ENCODE data around the gene C2CD2L. TPM values are rescaled to one million over a fixed set of nuclear protein-coding genes. Genes with fewer than 3 reads are reported as not detected.

Gene C2CD2L
- total RNA-seq, 1 experiment from 2014 or later = 16.8 TPM

- TF ChIP-seq CTCF (conservative IDR thresholded peaks at IDR 0.05; ENCODE audit: low read depth, low read length) = peak; percentile 38; the same call in 1 of the 2 replicates
- TF ChIP-seq EZH2 (IDR thresholded peaks at IDR 0.05; ENCODE audit: low read length, unreplicated experiment) = no peak
Observed at GRCh38 chr11:119153049-119153818, 46.1 kb downstream of the C2CD2L start.

DNA sequence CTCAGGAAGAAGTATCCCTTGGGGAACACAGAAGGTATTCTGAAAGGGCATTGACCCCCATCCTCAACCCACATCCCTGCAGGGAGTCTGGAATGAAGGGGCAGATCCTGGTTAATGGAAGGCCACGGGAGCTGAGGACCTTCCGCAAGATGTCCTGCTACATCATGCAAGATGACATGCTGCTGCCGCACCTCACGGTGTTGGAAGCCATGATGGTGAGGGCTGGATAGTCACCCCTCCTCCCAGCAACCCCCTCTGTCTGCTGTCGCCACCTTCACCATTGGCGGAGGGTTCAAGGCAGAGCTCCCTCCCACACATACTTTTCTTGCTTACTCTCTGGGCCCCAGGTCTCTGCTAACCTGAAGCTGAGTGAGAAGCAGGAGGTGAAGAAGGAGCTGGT, 47.0 kb downstream of the C2CD2L start:
- TF ChIP-seq EZH2phosphoT487 (IDR thresholded peaks at IDR 0.05; ENCODE audit: borderline replicate concordance, low read length) = no peak
- no peak for TF ChIP-seq EZH2 (IDR thresholded peaks at IDR 0.05; ENCODE audit: low read length, unreplicated experiment)
- no peak for TF ChIP-seq CTCF (conservative IDR thresholded peaks at IDR 0.05; ENCODE audit: low read depth, low read length)
- Histone ChIP-seq H4K20me1 (ENCODE audit: low read length) (no peaks in the 10 kb centered on the region), H3K4me2 (ENCODE audit: low read length) (no peak overlapping the region), H3K9ac (ENCODE audit: low read length) (no peak overlapping the region), H3K79me2 (ENCODE audit: low read length) (no peaks in the 10 kb centered on the region), H3K36me3 (ENCODE audit: low read depth, low read length) (no peaks in the 10 kb centered on the region), H3K27me3 (ENCODE audit: low read length) (no peaks in the 10 kb centered on the region), H3F3A (ENCODE audit: low read length, unreplicated experiment) (no peaks in the 10 kb centered on the region), H3K9me3 (ENCODE audit: low read length) (no peaks in the 10 kb centered on the region), H3K9me2 (replicated peaks; ENCODE audit: low read length) (no peaks in the 10 kb centered on the region), H3K27ac (ENCODE audit: low read length) (no peak overlapping the region), H3K4me3 (ENCODE audit: low read length) (no peak overlapping the region), H2AFZ (ENCODE audit: low read length) (no peak overlapping the region), H3K4me1 (ENCODE audit: insufficient read depth, low read length) (0 out of 2 replicates have a peak, but pooled peaks cover 3% of the 10 kb centered on the region)
- DNase-seq (no peak), ATAC-seq (no peak)
- CTCF ChIA-PET = no interaction called here
- POLR2A ChIA-PET (ENCODE audit: unreplicated experiment) = no interaction called here
- no TSS peak for BruUV-seq (replicated peaks)
- intact Hi-C loops (cut with micrococcal nuclease) = no loop called here

More at GRCh38 chr11:119153049-119153818, 46.1 kb downstream of the C2CD2L start:
- no peaks in the 10 kb centered on the region for H3K27me3 ChIP-seq (ENCODE audit: low read length)
- no peaks in the 10 kb centered on the region for H3K9me2 ChIP-seq (replicated peaks; ENCODE audit: low read length)
- H2AFZ ChIP-seq (ENCODE audit: low read length) = no peak overlapping the region
- no peak for ATAC-seq
- no peaks in the 10 kb centered on the region for H3K9me3 ChIP-seq (ENCODE audit: low read length)
- H3K36me3 ChIP-seq (ENCODE audit: low read depth, low read length) = no peaks in the 10 kb centered on the region
- no peak overlapping the region for H3K27ac ChIP-seq (ENCODE audit: low read length)
- H3K4me1 ChIP-seq (ENCODE audit: insufficient read depth, low read length) = 0 out of 2 replicates have a peak, but pooled peaks cover 3% of the 10 kb centered on the region
- CTCF ChIA-PET = no interaction called here
- no peak for DNase-seq
- H3K4me2 ChIP-seq (ENCODE audit: low read length) = no peak overlapping the region
- H3K4me3 ChIP-seq (ENCODE audit: low read length) = no peak overlapping the region
- BruUV-seq (replicated peaks) = no TSS peak
- intact Hi-C loops (cut with micrococcal nuclease) = no loop called here
- H3F3A ChIP-seq (ENCODE audit: low read length, unreplicated experiment) = no peaks in the 10 kb centered on the region
- no peak overlapping the region for H3K9ac ChIP-seq (ENCODE audit: low read length)
- no peaks in the 10 kb centered on the region for H3K79me2 ChIP-seq (ENCODE audit: low read length)
- no peaks in the 10 kb centered on the region for H4K20me1 ChIP-seq (ENCODE audit: low read length)
- POLR2A ChIA-PET (ENCODE audit: unreplicated experiment) = no interaction called here

All from PC-3 (cell line).